ENCODE results near the gene GPR25.

GPR25 gene

GRCh38 chr1:200866521-200866920 is 6.3 kb upstream of the GPR25 start:
- peak; percentile 85 for DNase-seq (ENCODE audit: extremely low read depth, insufficient read length)
- Histone ChIP-seq H3K27me3 (replicated peaks; ENCODE audit: control insufficient read depth, insufficient read depth, low read length) (no peaks in the 10 kb centered on the region), H3K36me3 (ENCODE audit: control insufficient read depth, insufficient read depth, low read length) (no peaks in the 10 kb centered on the region), H3K4me3 (replicated peaks; ENCODE audit: low read depth, low read length) (no peak overlapping the region)
- TF ChIP-seq, protein P1, sequence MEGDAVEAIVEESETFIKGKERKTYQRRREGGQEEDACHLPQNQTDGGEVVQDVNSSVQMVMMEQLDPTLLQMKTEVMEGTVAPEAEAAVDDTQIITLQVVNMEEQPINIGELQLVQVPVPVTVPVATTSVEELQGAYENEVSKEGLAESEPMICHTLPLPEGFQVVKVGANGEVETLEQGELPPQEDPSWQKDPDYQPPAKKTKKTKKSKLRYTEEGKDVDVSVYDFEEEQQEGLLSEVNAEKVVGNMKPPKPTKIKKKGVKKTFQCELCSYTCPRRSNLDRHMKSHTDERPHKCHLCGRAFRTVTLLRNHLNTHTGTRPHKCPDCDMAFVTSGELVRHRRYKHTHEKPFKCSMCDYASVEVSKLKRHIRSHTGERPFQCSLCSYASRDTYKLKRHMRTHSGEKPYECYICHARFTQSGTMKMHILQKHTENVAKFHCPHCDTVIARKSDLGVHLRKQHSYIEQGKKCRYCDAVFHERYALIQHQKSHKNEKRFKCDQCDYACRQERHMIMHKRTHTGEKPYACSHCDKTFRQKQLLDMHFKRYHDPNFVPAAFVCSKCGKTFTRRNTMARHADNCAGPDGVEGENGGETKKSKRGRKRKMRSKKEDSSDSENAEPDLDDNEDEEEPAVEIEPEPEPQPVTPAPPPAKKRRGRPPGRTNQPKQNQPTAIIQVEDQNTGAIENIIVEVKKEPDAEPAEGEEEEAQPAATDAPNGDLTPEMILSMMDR (IDR thresholded peaks at IDR 0.05; ENCODE audit: insufficient read depth, low read length, poor library complexity, severe bottlenecking) = no peak

DNA sequence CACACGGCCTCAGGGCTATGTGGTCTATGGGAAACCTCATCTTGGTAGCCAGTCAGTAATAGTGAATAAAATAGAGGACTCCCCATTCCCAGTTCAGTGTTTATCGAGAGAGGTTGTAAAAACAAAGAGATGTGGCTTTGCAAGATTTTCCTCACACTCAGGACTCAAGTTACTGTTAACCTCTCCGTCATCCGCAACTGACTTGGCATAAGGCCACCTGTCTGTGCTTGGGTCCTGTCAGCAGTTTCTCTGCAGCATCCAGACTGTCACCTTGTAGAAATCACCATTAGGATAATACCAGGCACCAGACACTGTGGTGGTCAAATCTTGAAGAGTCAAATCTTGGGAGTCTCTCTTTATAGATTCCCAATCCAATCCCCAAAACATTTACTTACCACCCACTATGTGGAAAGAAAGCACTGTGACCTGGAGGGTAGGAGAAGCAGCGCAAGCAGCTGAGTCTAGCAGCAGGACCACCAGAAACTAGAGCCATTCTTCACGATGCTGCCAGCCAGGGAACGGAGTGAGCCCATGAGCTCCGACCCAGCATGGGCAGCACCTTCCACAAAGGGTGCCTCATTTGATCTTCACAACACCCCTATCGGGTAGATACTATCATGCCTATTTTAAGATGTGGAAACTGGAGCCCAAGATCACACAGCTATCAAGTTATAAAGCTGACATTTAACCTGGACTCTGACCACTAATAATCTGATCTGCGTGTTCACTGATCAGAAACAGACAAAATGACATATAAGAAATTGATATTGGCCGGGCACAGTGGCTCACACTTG is 5.6 kb upstream of the GPR25 start:
- Histone ChIP-seq H3K4me3 (replicated peaks; ENCODE audit: low read depth, low read length) (peak overlapping the region; percentile 29; the same call in 1 of the 2 replicates), H3K27me3 (replicated peaks; ENCODE audit: control insufficient read depth, insufficient read depth, low read length) (no peaks in the 10 kb centered on the region), H3K36me3 (ENCODE audit: control insufficient read depth, insufficient read depth, low read length) (no peaks in the 10 kb centered on the region)
- TF ChIP-seq, protein P1 (IDR thresholded peaks at IDR 0.05; ENCODE audit: insufficient read depth, low read length, poor library complexity, severe bottlenecking) = no peak
- DNase-seq (ENCODE audit: extremely low read depth, insufficient read length) = peak; percentile 32

DNA sequence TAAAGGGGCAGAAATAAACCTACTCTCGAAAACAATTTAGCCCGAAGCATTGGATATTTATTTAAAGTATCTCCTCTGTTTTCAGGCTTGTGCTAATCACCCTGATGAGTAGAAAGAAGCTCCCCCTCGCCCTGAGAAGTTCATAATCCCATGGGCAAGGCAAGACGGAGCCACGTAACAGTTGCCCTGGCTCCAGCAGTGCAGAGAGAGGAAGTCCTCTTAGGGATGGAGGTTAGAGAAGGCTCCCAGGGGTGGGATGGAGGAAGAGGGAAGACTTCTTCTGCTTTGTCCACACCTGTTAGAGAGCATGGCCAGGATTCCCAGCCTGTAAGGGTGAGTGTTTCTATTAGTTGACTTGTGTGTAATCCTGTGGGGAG is 3.4 kb upstream of the GPR25 start:
- peak overlapping the region; percentile 56 for H3K4me3 ChIP-seq (replicated peaks; ENCODE audit: low read depth, low read length)
- no peaks in the 10 kb centered on the region for H3K27me3 ChIP-seq (replicated peaks; ENCODE audit: control insufficient read depth, insufficient read depth, low read length)

DNA sequence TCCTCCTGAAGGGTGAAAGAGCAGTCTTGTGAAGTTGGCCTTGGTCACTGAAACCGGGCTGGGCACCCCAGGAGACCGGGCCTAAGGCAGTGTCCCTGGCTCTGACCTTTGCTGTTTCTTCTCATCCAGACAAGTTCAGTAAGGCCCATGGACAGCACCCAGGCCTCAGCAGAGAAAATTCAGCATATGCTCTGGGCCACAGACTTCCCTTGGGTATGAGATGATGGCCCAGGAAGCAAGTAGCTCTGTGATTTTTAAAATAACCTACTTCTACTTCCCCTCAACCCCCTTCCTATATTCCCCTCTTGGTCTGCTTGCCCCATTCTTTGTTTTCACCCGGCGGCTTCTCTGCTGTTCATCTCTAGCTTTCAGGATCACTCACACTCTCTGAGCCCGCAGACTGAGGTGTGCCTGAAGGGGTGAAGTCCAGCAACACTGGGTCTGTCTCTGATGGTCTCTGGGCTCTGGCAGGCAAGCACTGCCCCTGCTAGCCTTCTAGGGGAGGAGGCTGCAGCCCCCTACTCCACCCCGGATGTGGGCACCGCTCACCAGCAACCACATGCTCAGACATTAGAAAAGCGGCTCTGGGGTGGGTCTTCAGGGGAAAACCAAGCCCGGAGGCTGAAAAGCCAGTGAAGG is 2.9 kb upstream of the GPR25 start:
- peak; percentile 75 for DNase-seq (ENCODE audit: extremely low read depth, insufficient read length)
- peak overlapping the region; percentile 56 for H3K4me3 ChIP-seq (replicated peaks; ENCODE audit: low read depth, low read length)
- TF ChIP-seq, protein P1 (IDR thresholded peaks at IDR 0.05; ENCODE audit: insufficient read depth, low read length, poor library complexity, severe bottlenecking) = no peak
- no peaks in the 10 kb centered on the region for H3K27me3 ChIP-seq (replicated peaks; ENCODE audit: control insufficient read depth, insufficient read depth, low read length)
- no peaks in the 10 kb centered on the region for H3K36me3 ChIP-seq (ENCODE audit: control insufficient read depth, insufficient read depth, low read length)

More for the DNA sequence above, 3.4 kb upstream of the GPR25 start:
- TF ChIP-seq, protein P1 (IDR thresholded peaks at IDR 0.05; ENCODE audit: insufficient read depth, low read length, poor library complexity, severe bottlenecking) = no peak
- H3K36me3 ChIP-seq (ENCODE audit: control insufficient read depth, insufficient read depth, low read length) = no peaks in the 10 kb centered on the region
- no peak for DNase-seq (ENCODE audit: extremely low read depth, insufficient read length)

GRCh38 chr1:200873116-200873670 is 412 bp downstream of the GPR25 start:
- DNase-seq (ENCODE audit: extremely low read depth, insufficient read length) = no peak
- Histone ChIP-seq H3K36me3 (ENCODE audit: control insufficient read depth, insufficient read depth, low read length) (no peaks in the 10 kb centered on the region), H3K4me3 (replicated peaks; ENCODE audit: low read depth, low read length) (peak overlapping the region; percentile 59), H3K27me3 (replicated peaks; ENCODE audit: control insufficient read depth, insufficient read depth, low read length) (no peaks in the 10 kb centered on the region)
- TF ChIP-seq, protein P1 (IDR thresholded peaks at IDR 0.05; ENCODE audit: insufficient read depth, low read length, poor library complexity, severe bottlenecking) = no peak
